Stimulated activated CD4-positive, alpha-beta T cell treated with anti-CD3 and anti-CD28 coated beads, Interleukin-12 subunit alpha, Interleukin-12 subunit beta, amount 100 ng/mL, for 4 hours (primary cell): ENCODE measurements around the gene ARPC2.
A peak's percentile ranks its signal among the peaks of the same experiment; 100 is the strongest.

Source experiments
- DNase-seq: peaks from one replicate; pipeline ENCODE4 v3.0.0-alpha.2; 2020

The ARPC2 gene

GRCh38 chr2:218255446-218255845 is 38.5 kb downstream of the ARPC2 start:
- no peak for DNase-seq

DNA sequence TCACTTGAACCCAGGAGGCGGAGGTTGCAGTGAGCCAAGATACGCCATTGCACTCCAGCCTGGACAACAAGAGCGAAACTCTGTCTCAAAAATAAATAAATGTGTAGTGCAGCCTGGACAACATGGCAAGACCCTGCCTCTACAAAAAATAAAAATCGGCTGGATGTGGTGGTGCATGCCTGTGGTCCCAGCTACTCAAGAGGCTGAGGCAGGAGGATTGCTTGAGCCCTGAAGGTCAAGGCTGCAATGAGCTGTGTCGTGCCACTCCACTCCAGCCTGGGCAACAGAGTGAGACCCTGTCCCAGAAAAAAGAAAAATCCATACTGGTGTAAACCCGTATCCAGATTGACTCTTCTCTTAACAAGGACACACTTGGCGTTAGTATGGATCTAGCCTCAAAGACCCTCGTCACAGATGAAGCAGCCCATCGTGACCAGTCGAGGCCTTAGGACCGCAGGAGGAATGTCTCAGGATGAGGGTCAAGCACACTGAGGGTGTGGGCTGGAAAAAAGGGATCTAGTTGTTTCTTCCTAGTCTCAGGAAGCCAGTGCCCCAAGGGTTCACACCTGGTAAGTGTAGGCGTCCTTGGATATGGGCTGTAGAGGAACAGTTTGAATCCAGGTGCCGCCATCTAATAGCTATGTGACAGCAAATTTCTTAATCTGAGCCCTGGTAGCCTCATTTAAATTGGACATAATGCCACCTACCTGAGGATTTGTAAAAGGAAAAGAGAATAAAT is 39.8 kb downstream of the ARPC2 start:
- no peak for DNase-seq

GRCh38 chr2:218257390-218257981 is 40.5 kb downstream of the ARPC2 start:
- DNase-seq, result peak; percentile 54

- DNase-seq, result no peak
Observed at GRCh38 chr2:218259099-218259961, 42.3 kb downstream of the ARPC2 start.

DNA sequence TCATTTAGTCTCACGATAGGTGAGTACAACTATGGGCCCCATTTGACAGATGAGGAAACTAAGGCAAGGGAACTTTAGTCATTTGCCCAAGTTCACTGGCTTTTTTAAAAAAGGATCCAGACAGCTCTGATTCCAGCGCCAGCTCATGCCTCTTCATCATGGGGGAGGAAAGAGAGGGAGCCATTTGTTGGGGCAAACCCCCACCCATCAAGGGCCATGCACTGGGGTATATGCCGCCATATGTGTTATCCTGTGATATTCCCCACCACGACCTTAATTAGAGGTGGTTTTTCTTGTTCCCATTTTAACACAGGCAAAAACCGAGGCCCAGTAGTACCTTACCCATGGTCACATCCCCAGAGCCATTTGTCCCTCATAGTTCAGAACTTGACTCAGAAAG is 43.2 kb downstream of the ARPC2 start:
- no peak for DNase-seq

GRCh38 chr2:218260742-218261422 is 43.9 kb downstream of the ARPC2 start, which contains the start of gene GPBAR1:
GPBAR1 (plus strand) TSS chr2:218261015; CDS start chr2:218262725, 1,710 bp downstream.
- DNase-seq, result no peak

GRCh38 chr2:218261423-218262236 is 44.6 kb downstream of the ARPC2 start:
- no peak for DNase-seq

DNA sequence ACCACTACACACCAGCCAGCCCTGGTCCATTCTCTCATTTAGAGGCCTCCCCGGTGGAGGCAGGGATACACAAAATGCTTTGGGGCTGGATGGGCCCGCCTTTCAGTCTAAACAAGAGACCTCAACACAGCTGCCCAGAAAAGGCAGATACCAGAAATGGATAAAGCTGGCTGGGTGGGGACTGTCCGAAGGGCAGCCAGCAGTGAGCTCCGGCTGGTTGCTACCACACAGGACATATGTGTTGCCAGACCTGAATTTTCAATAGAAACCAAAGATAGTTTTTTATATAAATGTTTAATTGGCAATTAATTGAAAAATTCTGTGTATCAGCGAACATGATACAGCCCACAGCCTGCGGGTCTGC is 45.2 kb downstream of the ARPC2 start:
- DNase-seq, result no peak

- no peak for DNase-seq
Observed at GRCh38 chr2:218262631-218263586, 45.9 kb downstream of the ARPC2 start.

- DNase-seq, result no peak
Observed at GRCh38 chr2:218263817-218264641, 47.0 kb downstream of the ARPC2 start.

- no peak for DNase-seq
Observed at GRCh38 chr2:218264773-218265561, 48.0 kb downstream of the ARPC2 start.

DNA sequence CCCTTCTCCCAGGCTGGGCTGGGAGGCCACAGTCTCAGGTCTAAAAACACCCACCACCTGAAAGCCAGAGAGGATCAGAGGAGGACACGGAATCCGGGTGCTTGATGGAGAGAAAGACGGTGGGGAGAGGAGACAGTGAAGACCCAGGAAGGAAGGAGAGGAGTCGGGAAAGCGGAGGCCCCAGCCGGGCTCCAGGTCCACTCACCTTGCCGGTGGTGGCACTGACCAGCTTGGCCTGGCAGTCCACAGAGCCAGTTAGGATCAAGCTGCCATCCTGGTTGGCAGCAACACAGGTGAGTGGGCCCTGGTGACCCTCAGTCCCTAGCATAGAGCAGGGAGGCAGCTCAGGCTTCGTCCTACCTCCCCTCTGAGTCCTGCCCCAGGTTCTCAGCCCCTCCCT is 48.6 kb downstream of the ARPC2 start:
- DNase-seq, result no peak

GRCh38 chr2:218266316-218266979 is 49.5 kb downstream of the ARPC2 start:
- no peak for DNase-seq

GRCh38 chr2:218267259-218267658 is 50.3 kb downstream of the ARPC2 start:
- DNase-seq, result no peak

DNA sequence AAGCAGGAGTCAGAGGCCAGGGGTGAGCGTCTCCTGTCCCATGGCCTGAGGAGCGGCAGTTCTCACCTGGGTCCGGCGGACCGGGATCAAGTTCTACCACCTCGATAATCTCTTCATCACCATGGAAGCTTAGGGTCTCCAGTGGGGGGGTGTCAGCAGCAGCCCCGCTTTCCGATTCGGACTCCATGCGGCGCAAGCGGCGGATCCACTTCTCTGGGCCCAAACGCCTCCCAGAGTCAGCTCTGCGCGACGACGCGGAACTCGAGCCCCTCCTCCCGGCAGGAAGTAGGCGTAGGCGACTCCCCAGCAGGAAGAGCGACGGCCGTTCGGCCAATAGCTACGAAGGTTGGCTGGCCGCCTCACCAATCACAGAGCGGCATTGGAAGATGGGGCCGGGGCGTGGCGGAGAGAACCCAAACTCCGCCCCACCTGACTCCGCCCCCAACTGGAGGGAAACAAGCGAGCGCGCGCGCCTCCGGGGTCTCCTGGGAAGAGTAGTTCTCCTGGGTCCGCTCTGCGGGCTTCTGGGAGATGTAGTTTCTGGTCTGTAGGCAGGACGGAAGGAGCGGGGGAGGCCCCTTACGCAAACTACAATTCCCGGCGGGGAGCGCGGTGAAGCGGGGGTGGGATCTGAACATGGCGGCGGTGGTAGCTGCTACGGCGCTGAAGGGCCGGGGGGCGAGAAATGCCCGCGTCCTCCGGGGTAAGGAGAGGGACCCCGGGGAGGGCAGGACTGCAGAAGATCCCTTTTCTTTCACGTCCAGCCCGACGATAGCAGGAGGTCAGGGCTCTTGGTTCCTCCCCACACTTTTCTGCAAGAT is 53.1 kb downstream of the ARPC2 start, which contains the start of the genes AAMP and PNKD:
Gene AAMP, minus strand, starts transcription at position 238 of the 821 bp plus-strand sequence. Its CDS starts 51 bp downstream, at position 187.
Gene PNKD, plus strand, starts transcription at position 620 of the 821 bp plus-strand sequence. Its CDS starts 17 bp downstream, at position 637.
- DNase-seq, result peak; percentile 100

DNA sequence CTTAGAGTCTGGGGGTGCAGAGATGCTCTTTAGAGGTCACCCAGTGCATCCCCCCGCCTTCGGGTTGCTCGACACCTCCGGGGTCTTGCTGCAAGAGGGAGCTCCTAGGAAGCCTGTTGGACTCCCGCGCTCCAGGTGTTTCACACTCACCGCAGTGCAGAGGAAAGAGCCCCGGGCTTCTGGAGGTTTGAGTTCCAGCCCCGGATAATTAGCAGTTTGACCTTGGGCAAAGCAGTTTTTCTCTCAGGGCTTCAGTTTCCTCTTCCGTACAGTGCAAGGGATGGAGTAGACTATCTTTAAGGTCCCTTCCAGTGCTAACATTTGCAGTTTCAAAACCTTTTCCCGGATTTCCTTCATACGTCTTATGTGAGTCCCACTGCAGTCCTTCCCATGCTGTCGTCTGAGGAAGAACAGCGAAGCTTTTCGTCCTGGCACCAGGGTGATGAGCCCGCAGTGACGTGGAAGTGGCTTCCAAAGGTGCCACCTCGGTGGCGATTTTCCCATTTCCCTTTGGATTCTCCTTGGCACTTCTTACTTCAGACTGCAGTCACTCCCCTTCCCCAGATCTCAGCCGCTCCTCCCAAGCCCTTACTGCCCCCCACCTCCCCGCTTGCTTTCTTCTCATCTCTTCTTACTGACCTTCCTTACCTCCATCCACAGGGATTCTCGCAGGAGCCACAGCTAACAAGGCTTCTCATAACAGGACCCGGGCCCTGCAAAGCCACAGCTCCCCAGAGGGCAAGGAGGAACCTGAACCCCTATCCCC is 53.9 kb downstream of the ARPC2 start:
- no peak for DNase-seq

DNA sequence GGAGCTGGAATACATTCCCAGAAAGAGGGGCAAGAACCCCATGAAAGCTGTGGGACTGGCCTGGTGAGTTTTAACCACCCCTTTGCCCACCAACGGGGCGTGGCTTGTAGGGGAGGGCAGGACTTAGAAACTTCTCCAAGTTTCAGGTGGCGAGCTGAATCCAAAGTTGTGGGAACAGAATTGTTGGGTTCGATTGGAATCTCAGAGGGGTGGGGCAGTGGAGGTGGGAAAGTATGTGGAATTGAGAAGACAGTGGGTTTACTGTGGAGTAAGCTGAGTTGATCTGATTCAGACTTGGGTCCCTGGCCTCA is 54.5 kb downstream of the ARPC2 start:
- DNase-seq, result no peak
